OCI-LY7 (cell line): Measurements from ENCODE around the gene CTSA. TPM values are rescaled to one million over a fixed set of nuclear protein-coding genes. Genes with fewer than 3 reads are reported as not detected.
"Not testable (repeated sequence)": the region's sequence is repeated elsewhere in the genome, so short reads cannot be mapped to it uniquely, and the experiment has no call there.

Experiments
- BruUV-seq: library from RNA; stranded (reverse); fragments of 400-500 nt; replicated peaks from 2 replicates; lab custom pipeline; 2021; lab: Mats Ljungman, UMichigan
- CTCF ChIA-PET: fragments of 300-600 bp; sonication (Branson Sonifier 250); formaldehyde crosslinking; loops from one replicate; lab custom pipeline; 2022; ENCODE audit warnings: antibody characterized with exemption; ENCODE audit not compliant: unreplicated experiment; lab: Charles Lee
- POLR2A ChIA-PET: fragments of 300-600 bp; sonication (Branson Sonifier 250); formaldehyde crosslinking; loops from one replicate; lab custom pipeline; 2022; ENCODE audit warnings: antibody characterized with exemption; lab: Charles Lee
- DNase-seq: peaks from one replicate; pipeline ENCODE4 v3.0.0-alpha.2; 2015; ENCODE audit warnings: low spot score
- H2AFZ ChIP-seq: fragments of 200-600 bp; sonication (generic), shearing (Covaris generic); 2 replicates; pipeline ENCODE4 v1.6.1; 2014; ENCODE audit warnings: mild to moderate bottlenecking, antibody characterized with exemption, low read length, moderate library complexity
- H3K27ac ChIP-seq: fragments of 200-600 bp; sonication (generic); 2 replicates; pipeline ENCODE4 v1.5.1; 2014; ENCODE audit warnings: mixed run types, low read depth, mild to moderate bottlenecking, moderate library complexity, low read length, inconsistent platforms; ENCODE audit not compliant: poor library complexity, severe bottlenecking
- H3K36me3 ChIP-seq: fragments of 200-600 bp; sonication (generic); 2 replicates; pipeline ENCODE4 v1.6.1; 2014; ENCODE audit warnings: mild to moderate bottlenecking, antibody characterized with exemption, low read length, moderate library complexity, mixed read lengths; ENCODE audit not compliant: insufficient read depth
- H3K4me1 ChIP-seq: fragments of 200-600 bp; sonication (generic); 2 replicates; pipeline ENCODE4 v1.5.1; 2014; ENCODE audit warnings: mild to moderate bottlenecking, low read length; ENCODE audit not compliant: insufficient read depth, poor library complexity, severe bottlenecking
- H3K4me2 ChIP-seq: fragments of 200-600 bp; sonication (generic); 2 replicates; pipeline ENCODE4 v1.6.1; 2014; ENCODE audit warnings: mild to moderate bottlenecking, low read length
- H3K4me3 ChIP-seq: fragments of 200-600 bp; sonication (generic); 2 replicates; pipeline ENCODE4 v1.5.1; 2014; ENCODE audit warnings: mild to moderate bottlenecking, low read depth, low read length; ENCODE audit not compliant: poor library complexity, severe bottlenecking
- H3K79me2 ChIP-seq: fragments of 200-600 bp; sonication (generic); 2 replicates; pipeline ENCODE4 v1.6.1; 2016; ENCODE audit warnings: low read depth, mild to moderate bottlenecking, low read length, moderate library complexity, mixed read lengths; ENCODE audit not compliant: insufficient read depth
- H3K9me2 ChIP-seq: fragments of 200-600 bp; sonication (generic); 2 replicates; pipeline ENCODE4 v1.6.1; 2016; ENCODE audit warnings: mild to moderate bottlenecking, low read length, mixed read lengths; ENCODE audit not compliant: insufficient read depth
- H3K9me3 ChIP-seq: fragments of 200-600 bp; sonication (generic); 2 replicates; pipeline ENCODE4 v1.6.1; 2014; ENCODE audit warnings: mild to moderate bottlenecking, mixed run types, low read length, mixed read lengths
- H4K20me1 ChIP-seq: fragments of 200-600 bp; sonication (generic); 2 replicates; pipeline ENCODE4 v1.6.1; 2014; ENCODE audit warnings: mild to moderate bottlenecking, antibody characterized with exemption, low read length, moderate library complexity, mixed read lengths; ENCODE audit not compliant: insufficient read depth
- CTCF ChIP-seq: fragments of 200-600 bp; sonication (generic); conservative IDR thresholded peaks from 2 replicates; pipeline ENCODE4 v1.5.1; 2014; ENCODE audit warnings: mild to moderate bottlenecking, antibody characterized with exemption, low read length, moderate library complexity, mixed read lengths
- EZH2phosphoT487 ChIP-seq: fragments of 200-600 bp; sonication (generic); IDR thresholded peaks from 2 replicates; pipeline ENCODE4 v1.6.1; 2018; ENCODE audit warnings: low read depth, borderline replicate concordance, mild to moderate bottlenecking, mixed run types, antibody characterized with exemption, low read length, moderate library complexity, mixed read lengths
- intact Hi-C: fragments of 100-400 bp; cut with micrococcal nuclease; formaldehyde crosslinking; loops from one replicate; pipeline ENCODE4 v1.10.0; 2022; ENCODE audit not compliant: unreplicated experiment
- total RNA-seq, 2 experiments: library from RNA; depleted of rRNA in 1 of 2; stranded (reverse); fragments of >200 nt in 1 of 2; shearing (Covaris generic) in 1 of 2; gene quantifications; 2 replicates each; pipeline ENCODE4 v1.2.3, GENCODE V29; 2014 to 2022

The CTSA gene
- total RNA-seq, 2 experiments from 2014 or later: 27.1 to 36.4 TPM

DNA sequence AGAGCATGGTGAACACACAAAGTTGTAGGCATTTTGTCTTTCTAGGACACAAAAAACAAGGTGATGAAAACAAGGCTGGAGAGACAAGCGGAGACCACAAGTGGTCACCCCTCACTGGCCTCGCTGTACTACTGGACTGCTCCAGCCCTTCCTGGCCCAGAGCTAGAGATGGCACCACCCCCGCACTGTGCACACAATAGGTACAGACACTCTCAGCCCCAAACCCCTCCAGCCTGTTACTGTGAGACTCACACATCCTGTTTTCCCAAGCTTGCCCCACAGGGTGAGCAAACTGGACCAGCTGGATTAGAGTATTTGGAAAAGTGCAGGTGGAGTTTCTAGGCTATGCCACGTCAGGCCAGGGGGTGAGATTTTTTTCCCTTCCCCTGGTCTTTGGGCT, 18.5 kb upstream of the CTSA start:
- Histone ChIP-seq H3K4me2 (no peak overlapping the region), H3K36me3 (no peaks in the 10 kb centered on the region), H3K9me3 (no peaks in the 10 kb centered on the region), H4K20me1 (no peaks in the 10 kb centered on the region), H3K27ac (no peak overlapping the region), H3K79me2 (no peaks in the 10 kb centered on the region), H3K4me3 (no peak overlapping the region), H3K9me2 (no peaks in the 10 kb centered on the region), H2AFZ (no peak overlapping the region), H3K4me1 (no peaks in the 10 kb centered on the region)
- DNase-seq: no peak
- no TSS peak for BruUV-seq
- POLR2A ChIA-PET: interaction anchor here (1.3 kb wide), 1 partner anchor 9 kb away, joined by 4 read pairs; no protein-coding TSS in a partner anchor
- TF ChIP-seq CTCF (no peak), EZH2phosphoT487 (no peak)
- intact Hi-C loops: no loop called here
- CTCF ChIA-PET: no interaction called here

DNA sequence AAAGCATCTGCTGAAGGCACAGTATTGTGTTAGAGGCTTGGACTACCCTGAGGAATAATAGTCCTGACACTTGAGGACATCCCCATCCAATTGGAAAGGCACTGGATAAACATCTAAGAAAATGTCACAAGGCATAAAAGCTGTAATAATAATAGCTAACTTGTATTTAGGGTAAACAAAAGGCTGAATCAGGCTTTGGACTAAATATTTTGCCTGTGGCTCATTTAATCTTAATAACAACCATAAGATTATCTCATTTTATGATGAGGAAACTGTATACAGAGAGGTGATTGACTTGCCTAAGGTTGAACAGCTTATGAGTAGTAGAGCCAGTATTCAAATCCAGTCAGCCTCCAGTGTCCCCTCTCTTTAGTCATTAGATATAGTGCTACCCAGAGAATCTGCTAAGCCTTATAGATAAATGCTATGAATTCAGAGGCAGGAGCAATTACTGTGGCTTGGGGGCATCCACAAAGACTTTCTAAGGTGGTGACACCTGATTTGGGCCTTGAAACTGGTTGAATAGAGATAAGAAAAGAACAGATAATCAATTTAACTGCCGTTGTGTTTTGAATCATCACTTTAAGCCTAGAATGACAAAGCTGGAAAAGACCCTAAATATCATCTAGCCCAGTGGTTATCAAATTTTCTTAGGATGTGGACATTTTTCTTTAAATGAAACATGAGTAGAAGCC, 17.6 kb upstream of the CTSA start:
- Histone ChIP-seq H3K9me3 (no peaks in the 10 kb centered on the region), H3K79me2 (no peaks in the 10 kb centered on the region), H2AFZ (no peak overlapping the region), H3K9me2 (no peaks in the 10 kb centered on the region), H3K4me2 (no peak overlapping the region), H4K20me1 (no peaks in the 10 kb centered on the region), H3K4me1 (no peaks in the 10 kb centered on the region), H3K4me3 (no peak overlapping the region), H3K27ac (no peak overlapping the region), H3K36me3 (no peaks in the 10 kb centered on the region)
- DNase-seq: no peak
- no TSS peak for BruUV-seq
- POLR2A ChIA-PET: no interaction called here
- CTCF ChIA-PET: no interaction called here
- intact Hi-C loops: no loop called here
- TF ChIP-seq CTCF (no peak), EZH2phosphoT487 (no peak)

DNA sequence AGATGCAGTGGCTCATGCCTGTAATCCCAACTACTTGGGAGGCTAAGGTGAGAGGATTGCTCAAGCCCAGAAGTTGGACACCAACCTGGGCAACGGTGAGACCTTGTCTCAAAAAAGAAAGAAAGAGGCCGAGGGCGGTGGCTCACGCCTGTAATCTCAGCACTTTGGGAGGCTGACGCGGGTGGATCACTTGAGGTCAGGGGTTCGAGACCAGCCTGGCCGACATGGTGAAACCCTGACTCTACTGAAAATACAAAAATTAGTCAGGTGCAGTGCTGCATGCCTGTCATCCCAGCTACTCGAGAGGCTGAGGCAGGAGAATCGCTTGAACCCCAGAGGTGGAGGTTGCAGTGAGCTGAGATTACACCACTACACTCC, 17.0 kb upstream of the CTSA start:
- intact Hi-C loops, CTCF ChIA-PET: not testable (repeated sequence)

More for the DNA sequence above, 17.0 kb upstream of the CTSA start:
- H3K4me2 ChIP-seq, H3K9me2 ChIP-seq, H3K79me2 ChIP-seq, H3K36me3 ChIP-seq, H3K4me3 ChIP-seq, BruUV-seq, DNase-seq, H4K20me1 ChIP-seq, H3K27ac ChIP-seq, H2AFZ ChIP-seq, H3K4me1 ChIP-seq, POLR2A ChIA-PET, H3K9me3 ChIP-seq: not testable (repeated sequence)
